D721Med (cell line): ENCODE results near the gene MAN1A1.
"Not testable (repeated sequence)": the region's sequence is repeated elsewhere in the genome, so short reads cannot be mapped to it uniquely, and the experiment has no call there.

ENCODE experiments used
- DNase-seq: peaks from one replicate; pipeline ENCODE4 v3.0.0; 2011; ENCODE audit warnings: low spot score; ENCODE audit not compliant: insufficient read length
- FAIRE-seq: peaks from 2 replicates; lab custom pipeline; 2011; peaks lifted over from hg19 to GRCh38; lab: Jason Lieb, UNC
- TF ChIP-seq, protein P1 (sequence below): IDR thresholded peaks from 2 replicates; pipeline ENCODE4 v1.5.1; 2012; ENCODE audit warnings: mild to moderate bottlenecking, control low read depth; ENCODE audit not compliant: insufficient read depth; ENCODE audit errors: missing control alignments

Gene MAN1A1

DNA sequence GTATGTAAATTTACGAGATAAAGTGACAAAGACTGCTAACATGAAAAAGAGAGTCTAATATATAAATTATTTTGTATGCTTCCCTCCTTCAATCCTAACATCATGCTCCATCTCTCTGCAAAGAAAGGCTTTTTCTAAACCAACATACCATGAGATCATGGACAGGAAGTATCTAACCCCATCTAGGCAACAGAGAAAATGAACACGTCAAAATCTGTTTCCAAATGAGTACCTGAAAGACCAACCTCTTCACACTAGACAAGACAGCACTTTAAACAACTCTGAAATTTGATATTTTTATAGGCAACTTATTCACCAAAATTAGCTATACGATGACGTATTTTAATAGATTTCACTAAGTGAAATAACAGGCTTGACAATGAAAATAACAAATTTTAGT lies 54.6 kb downstream of the MAN1A1 start:
- FAIRE-seq = no peak

DNA sequence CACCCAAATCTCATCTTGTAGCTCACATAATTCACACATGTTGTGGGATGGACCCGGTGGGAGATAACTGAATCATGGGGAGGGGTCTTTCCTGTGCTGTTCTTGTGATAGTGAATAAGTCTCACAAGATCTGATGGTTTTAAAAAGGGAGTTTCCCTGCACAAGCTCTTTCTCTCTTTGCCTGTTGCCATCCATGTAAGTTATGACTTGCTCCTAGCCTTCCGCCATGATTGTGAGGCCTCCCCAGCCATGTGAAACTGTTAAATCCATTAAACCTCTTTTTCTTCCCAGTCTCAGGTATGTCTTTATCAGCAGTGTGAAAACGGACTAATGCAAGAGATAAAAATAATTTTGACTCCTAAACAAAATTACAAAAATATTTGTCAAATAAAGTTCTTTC lies 58.5 kb downstream of the MAN1A1 start:
- DNase-seq, FAIRE-seq: not testable (repeated sequence)

More for the DNA sequence above, 54.6 kb downstream of the MAN1A1 start:
- TF ChIP-seq, protein P1, sequence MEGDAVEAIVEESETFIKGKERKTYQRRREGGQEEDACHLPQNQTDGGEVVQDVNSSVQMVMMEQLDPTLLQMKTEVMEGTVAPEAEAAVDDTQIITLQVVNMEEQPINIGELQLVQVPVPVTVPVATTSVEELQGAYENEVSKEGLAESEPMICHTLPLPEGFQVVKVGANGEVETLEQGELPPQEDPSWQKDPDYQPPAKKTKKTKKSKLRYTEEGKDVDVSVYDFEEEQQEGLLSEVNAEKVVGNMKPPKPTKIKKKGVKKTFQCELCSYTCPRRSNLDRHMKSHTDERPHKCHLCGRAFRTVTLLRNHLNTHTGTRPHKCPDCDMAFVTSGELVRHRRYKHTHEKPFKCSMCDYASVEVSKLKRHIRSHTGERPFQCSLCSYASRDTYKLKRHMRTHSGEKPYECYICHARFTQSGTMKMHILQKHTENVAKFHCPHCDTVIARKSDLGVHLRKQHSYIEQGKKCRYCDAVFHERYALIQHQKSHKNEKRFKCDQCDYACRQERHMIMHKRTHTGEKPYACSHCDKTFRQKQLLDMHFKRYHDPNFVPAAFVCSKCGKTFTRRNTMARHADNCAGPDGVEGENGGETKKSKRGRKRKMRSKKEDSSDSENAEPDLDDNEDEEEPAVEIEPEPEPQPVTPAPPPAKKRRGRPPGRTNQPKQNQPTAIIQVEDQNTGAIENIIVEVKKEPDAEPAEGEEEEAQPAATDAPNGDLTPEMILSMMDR = no peak
- no peak for DNase-seq

DNA sequence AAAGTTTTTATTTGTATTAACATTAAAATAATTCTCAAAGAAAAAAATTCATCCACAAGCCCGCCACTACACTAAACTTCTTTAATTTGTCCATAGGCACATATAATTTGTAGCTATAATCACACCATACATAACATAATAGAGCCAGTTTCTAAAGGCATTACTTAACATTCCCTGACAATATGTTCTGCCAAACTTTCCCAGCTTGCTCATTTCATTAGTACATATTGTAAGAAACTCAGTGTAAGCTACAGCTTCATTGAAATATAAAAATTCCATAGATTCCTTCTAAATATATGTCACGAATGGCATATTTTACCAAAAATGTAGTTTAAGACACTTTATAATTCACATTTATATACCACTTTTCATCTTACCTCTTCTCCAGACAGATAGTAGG lies 59.3 kb downstream of the MAN1A1 start:
- FAIRE-seq (no peak), DNase-seq (no peak)
- TF ChIP-seq, protein P1 = no peak

DNA sequence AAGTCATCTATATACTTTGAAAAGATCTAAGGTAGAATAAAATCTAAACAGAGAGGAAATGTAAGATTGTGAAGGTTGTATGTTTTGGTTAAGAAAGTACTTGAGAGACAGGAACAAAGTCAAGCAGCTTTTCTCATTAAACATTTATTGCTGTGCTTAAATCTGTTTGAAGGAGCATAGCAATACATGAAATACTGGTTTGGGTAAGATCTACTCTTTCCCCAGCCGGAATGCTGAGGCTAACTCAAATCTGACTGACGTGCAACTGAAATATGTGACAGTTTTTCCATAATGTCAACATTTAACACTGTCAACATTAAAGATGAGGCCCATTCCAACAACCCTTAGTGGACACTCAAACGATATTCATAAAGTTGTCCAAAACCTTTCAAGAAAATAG lies 59.9 kb downstream of the MAN1A1 start:
- TF ChIP-seq, protein P1 = no peak
- FAIRE-seq (no peak), DNase-seq (no peak)

DNA sequence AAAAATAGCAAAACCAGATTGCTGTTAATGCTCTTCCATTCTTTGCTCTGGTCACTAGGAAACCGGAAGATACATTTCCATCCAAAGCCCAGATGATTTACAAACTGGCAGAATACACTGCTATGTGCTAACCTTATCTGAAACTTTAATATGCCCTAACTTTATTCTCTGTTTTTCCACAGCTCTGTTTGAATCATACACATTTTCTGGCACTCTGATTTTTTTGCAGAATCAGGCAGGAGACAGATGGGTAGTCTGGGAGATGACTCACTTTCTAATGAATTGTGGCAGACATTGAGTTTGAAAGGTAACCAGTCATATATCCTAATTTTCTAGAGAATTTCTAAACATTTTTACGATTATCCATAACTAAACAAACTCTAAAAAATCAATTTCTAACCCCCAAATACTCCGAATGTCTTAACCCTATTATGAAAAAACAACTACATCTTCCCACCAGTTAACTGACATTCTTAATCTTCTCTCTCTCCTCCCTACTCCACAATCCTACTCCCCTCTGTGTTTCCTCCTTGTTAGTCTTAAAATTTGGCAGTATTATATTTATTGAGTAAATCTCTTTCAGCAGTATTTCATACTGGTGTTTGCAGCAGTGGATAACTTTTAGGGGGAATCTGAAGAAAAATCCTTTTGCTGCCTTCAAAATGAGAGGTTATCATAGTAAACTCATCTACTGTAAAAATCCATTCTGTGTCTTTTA lies 63.5 kb downstream of the MAN1A1 start:
- DNase-seq = no peak

DNA sequence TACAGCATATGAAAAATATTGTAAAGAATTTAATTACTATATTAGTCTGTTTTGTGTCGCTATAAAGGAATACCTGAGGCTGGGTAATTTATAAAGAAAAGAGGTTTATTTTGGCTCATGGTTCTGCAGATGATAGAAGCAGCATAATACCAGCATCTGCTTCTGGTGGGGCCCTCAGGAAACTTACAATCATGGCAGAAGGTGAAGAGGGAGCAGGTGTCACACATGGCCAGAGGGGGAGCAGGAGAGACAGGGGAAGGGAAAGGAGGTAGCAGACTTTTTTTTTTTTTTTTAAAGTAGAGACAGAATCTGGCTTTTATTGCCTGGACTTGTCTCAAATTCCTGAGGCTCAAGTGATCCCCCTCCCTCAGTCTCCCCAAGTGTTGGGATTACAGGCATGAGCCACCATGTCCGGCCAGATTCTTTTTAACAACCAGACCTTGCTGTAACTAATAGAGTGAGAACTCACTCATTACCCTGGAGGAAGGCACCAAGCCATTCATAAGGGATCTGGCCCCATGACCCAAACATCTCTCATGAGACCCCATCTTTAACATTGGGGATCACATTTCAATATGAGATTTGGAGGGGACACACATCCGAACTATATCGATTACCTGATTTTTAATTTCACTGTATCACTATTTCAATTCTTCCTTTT lies 64.6 kb downstream of the MAN1A1 start:
- FAIRE-seq (no peak), DNase-seq (no peak)
- TF ChIP-seq, protein P1 = peak; percentile 8

More for the DNA sequence above, 63.5 kb downstream of the MAN1A1 start:
- TF ChIP-seq, protein P1 = no peak
- no peak for FAIRE-seq

DNA sequence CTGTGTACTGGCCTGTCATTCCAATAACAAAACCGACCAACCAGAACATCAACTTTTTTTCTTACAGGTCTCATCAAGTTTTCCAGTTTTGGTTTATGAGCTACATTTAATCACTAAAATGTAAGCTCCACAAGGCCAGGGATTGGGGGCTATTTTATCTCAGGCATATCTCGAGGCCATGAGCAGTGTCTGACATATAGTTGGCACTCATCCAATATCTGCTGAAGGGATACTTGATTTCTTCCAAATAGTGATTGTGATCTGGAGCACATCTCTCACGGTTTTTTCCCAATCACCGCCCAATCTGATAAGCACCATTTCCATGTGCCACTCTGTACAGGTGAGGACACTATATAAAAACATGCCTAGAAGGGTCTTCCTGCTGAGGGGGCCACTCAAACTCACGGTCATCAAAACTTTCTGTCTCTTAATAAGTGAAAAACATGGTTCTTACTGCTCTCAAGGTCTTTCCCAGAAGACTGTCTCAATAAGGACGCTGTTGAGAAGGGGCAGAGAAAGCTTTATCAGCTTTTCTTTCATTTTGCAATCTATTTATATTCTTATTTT lies 65.5 kb downstream of the MAN1A1 start:
- FAIRE-seq (no peak), DNase-seq (no peak)
- TF ChIP-seq, protein P1 = no peak
